Central memory CD4-positive, alpha-beta T cell (primary cell): Measurements from ENCODE around the gene SLC19A3.
"Not testable (repeated sequence)": the region's sequence is repeated elsewhere in the genome, so short reads cannot be mapped to it uniquely, and the experiment has no call there.

ENCODE experiments used
- DNase-seq: peaks from one replicate; pipeline ENCODE4 v3.0.0; 2022

The SLC19A3 gene

DNA sequence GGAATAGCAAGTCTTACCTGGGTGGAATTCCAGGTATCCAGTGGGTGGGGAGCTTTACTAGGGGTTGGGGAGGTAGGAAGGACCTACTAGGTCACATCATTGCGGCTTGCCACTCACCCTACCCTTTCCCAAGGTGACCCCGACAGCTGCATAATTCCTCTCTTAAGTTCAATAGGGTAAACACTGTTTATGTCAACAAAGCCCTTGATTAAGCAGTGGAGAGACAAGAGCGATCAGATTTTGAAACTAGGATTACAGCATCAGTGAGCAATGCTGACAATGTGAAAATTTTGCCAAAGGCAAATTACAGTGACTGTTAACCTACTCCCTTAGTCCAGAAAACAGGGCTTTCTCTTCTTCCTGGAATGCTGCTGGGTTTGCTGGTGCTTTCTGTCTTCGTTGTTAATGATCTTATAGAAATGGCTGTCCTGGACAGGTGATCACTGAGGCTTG is 14.5 kb downstream of the SLC19A3 start:
- DNase-seq: no peak

DNA sequence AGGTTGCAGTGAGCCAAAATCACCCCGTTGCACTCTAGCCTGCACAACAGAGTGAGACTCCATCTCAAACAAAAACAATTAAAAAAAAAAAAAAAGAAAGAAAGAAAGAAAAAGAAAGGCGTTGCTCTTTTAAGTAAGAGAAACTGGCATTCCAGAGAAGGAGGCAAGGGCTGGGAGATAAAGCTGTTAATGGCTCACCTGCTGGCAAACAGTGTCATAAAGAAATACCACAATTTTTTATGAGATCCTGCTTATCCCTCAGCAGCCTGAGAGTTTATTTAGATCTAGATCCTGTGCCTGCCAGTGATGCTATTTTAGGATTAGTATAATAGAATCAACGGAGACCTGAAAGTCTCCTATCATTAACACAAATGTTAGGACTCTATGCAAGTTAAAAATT is 16.3 kb downstream of the SLC19A3 start:
- no peak for DNase-seq

DNA sequence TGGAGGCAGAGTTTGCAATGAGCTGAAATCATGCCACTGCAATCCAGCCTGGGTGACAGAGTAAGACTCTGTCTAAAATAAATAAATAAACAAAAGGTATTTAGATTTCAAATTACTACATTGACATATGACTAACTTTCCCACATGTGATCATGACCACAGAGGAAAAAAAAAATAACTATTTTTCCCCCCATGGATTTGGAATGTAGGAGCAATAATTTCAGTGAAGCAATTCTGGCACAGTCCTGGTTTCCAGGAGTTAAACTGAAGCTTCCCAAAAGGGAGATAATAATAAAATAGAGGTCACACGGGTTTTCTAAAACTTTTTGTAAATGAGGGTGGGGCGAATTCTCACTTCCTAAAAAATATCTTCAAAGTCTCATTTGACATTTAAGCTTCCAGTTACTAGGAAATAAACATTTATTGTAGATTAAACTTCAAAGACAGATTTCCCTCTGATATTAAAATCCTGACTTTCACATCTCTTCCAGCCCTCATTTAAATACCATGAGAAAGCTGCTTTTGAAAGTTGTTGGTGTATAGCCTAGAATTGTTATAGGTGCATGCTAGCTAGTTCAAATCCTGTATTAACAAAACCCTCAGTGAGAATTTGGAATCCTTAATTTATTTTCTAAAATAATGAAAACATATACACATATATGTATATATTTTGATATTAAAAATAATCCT is 20.7 kb downstream of the SLC19A3 start:
- DNase-seq: no peak

DNA sequence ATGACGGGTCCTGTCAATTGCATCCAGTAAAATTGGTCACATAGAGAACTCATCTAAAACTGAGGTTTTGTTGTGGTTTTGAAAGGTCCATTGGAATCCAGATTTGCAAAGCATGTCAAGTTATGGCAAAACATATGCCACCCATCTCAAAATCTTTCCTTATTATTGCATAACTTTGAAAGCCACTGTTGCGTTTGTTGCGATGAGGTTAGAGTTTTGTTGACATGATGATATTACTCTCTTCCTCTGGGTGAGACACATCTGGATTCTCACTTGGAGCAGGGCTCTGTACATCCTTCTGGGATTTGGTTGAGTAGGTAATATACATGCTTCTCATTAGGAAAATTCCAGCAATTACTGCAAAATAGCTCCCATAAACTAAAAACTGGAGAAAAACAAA is 30.6 kb downstream of the SLC19A3 start:
- DNase-seq: no peak

DNA sequence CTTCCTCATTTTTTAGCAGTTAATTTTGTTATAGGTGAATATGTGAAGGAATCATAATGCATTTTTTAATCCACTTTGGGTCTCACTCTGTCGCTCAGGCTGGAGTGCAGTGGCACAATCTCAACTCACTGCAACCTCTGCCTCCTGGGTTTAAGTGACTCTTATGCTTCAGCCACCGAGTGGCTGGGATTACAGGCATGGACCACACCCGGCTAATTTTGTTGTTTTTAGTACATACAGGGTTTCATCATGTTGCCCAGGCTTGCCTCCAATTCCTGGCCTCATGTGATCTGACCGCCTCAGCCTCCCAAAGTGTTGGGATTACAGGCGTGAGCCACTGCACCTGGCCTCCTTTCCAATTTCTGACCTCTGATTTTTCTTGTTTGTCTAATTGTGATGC is 33.6 kb downstream of the SLC19A3 start:
- no peak for DNase-seq

DNA sequence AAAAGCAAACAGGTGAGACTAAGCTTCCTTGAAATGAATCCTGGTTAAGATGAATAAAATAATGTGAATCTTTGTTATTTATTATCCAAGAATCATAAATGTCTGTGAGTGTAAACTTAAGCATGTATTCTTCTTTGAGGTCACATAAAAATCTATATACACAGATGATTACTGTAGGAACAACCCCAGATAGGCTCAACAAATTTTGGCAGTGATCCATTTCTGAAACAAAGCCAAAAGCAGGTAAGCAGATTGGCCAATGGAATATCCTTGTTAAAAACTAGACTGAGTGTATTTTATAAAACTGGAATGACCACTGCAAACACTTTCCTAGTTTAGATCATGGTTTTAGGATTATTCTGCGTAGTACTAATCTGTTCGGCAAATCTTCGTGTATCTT is 39.9 kb downstream of the SLC19A3 start:
- no peak for DNase-seq

DNA sequence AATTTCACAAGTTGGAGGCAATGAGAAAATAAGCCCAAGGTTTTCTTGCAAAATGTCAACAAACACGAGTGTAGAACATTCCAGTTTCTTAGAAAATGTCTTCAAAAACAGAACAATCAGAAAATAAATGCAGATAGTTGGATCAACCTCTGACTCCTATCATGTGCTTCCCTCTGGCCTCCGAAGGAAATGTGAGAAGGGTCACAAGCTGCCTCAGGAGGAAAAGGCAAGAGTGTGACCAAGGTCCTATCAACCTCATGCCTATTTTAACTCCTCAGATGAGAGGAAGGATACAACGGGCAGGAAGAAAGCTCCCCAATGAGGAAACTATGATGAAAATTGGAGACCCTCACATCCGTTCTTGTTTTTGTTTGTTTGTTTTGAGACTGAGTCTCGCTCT is 43.3 kb downstream of the SLC19A3 start:
- DNase-seq: no peak

DNA sequence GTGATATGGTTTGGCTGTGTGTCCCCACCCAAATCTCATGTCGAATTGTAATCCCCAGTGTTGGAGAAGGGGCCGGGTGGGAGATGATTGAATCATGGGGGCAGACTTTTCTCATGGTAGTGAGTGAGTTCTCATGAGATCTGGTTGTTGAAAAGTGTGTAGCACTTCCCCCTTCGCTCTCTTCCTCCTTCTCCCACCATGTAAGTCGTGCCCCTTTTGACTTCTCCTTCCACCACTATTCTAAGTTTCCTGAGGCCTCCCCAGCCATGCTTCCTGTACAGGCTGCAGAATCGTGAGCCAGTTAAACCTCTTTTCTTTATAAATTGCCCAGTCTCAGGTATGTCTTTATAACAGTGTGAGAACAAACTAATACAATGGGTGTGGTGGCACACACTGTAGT is 44.2 kb downstream of the SLC19A3 start:
- DNase-seq: not testable (repeated sequence)

DNA sequence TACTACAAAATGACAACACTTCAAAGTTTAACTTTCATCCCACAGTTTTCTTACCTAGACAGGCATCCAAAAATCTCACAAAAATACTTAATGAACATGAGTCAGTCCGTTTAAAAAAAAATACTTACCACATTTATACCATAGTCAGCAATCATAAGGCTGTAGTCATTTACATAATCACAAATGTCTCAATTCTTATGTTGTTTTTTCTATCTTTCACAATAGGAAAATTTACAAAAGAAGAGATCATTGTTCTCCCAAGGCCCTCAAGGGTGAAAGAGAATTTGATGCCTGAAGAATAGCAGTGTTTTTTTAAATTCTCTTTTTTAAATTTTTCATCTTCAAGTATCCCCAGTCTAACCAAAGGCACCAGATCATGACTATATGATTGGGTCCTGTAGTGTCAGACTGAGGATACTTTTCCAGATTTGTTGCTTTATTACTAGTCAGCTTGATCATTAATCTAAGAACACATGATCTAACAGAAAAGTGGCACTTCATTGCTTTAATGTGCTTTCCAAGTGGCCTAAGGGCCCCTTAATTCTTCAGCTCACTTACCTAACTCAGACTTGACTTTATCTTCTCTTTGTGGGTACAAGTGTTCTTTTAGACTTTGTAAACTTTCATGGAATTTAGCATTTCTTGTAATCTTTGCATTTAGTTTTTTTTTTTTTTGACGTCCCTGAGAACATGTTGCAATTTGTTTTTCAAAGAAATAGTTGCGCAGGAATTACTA is 46.5 kb downstream of the SLC19A3 start:
- DNase-seq: no peak

DNA sequence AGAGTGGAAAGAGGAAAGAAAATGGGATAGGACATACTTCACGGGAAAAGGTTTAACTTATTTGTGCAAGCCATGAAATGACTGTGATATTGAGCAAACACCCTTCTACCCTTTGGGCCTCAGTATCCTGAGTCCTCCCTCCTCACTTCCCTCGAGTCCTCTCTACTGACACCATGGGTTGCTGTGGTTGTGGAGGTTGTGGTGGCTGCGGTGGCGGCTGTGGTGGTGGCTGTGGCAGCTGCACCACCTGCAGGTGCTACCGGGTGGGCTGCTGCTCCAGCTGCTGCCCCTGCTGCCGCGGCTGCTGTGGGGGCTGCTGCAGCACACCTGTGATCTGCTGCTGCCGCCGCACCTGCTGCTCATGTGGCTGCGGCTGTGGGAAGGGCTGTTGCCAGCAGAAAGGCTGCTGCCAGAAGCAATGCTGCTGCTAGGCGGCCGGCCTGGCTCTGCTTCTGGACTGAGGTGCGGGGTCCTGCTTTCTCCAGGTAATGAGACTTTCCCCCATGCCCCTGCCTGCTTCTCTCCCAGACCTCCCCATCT is 51.1 kb downstream of the SLC19A3 start, which contains the start of gene SCYGR5:
TSS of gene SCYGR5 (plus strand) at position 174 of the 540 bp plus-strand sequence. CDS start at position 174, 0 bp downstream.
- DNase-seq: not testable (repeated sequence)

DNA sequence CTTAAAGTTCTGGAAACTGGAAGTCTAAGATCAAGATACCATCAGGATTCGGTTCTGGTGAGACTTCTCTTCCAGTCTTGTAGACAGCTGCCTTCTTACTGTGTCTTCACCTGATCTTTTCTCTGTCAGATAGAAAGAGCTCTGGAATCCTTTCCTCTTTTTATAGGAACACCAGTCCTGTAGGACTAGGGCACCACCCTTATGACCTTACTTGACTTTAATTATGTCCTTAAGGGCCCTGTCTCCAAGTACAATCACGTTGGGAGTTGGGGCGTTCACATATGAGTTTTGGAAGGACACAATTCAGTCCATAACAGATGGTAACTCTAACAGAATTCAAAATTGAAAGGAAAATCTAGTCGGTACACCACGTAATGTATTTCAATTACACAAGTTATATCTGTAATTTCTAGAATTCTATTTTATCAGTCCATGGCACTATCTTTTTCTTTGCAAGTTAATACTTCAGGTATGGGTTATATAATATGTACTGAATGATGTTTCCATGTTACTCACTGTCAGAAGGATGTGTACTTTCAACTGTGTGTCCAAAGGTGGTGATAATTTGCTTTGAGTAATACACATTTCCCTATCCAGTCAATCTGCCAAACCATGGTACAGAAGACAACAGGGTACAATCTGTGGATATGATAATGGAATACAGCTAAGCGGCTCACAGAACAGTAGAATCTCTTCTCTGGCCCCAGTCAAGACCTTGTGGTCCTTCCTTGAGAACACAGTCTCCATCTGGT is 52.5 kb downstream of the SLC19A3 start:
- no peak for DNase-seq

DNA sequence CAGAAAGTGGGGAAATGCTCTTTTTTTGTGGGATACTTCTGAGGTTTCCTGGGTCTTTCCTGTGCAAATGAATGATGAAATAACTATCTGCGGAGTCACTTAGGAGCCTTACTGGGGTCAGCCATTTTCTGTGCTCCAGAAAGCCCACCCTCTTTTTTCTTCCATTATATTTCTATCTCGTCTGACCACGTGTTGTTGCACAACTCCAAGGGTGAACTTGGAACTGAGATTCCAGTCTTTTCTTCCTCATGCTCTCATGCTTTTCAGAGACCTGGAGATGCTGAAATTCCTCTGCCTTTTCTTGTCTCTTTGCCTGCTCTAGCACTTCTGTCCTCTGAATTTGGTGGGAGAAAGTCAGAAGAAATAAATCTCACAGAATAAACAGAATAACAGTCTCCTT is 56.0 kb downstream of the SLC19A3 start:
- DNase-seq: no peak

DNA sequence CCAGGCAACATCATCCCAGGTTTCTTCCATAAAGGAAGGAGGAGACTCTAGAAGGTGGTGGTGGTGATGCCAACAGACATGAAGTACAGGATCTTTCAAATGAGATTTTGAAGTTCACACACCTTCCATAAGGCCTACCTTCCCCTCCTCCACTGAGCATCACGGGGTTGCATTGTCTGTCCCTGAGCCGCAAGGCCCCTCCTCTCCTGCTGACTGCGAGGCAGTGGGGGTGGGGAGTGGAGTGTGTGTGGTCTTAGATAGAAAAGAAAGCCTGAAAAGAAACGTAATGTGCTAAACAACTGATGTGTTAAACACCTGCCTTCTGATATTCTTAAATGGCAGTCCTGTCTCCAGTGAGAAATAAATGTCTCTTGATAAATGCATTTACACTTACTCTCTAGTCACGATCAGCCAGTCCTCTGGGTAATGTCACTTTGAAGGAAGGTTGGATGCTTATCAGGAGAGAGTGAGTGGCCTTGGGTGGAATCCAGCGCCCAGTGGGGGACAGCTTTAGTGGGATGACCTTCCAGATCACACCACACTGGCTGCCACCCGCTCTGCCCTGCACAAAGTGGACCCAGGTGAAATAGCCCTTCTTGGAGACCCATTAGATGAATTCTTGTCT is 56.7 kb downstream of the SLC19A3 start:
- no peak for DNase-seq

DNA sequence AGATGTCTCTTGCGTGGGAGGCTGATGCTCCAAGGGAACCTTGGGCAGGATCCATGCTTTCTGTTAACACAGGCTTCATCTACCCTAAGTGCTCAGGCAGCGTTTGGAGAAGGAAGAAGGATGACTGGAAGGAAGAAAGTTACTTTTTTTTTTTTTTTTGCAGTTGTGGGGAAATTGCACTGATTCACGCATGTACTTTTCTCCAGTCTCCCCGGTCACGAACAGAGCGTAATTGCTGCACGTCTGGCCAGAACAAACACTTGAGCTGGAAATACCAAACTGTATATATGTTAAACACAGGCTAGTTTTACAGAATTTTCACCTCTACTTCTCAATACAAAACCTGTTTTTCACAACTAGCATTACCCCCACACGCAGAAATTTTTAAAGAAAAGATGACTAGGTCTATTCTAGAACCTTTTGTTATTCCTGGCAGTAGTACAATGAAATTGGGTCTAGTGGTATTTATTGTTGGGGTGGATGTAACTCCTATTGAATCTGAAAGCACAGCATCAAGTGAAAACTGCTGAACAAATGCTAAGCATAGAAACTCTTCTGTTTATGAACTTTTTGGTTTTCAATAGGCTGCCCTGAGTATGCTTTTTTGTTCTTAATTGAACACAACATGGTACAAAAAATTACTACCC is 60.5 kb downstream of the SLC19A3 start:
- no peak for DNase-seq

DNA sequence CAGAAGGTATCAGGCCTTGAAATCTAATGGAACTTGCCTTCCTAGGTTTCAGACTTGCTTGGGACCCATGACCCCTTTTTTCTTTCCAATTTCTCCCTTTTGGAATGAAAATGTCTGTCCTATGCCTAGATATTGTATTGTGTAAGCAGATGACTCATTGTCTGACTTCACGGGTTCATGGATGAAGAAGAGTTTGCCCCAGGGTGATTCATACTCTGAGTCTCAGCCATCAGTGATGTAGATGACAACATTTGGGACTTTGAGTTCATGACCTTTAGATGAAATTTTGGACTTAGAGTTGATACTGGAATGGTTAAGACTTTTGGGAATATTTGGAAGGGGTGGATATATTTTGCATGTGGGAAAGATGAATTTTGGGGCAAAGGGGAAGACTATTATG is 62.4 kb downstream of the SLC19A3 start:
- DNase-seq: no peak

DNA sequence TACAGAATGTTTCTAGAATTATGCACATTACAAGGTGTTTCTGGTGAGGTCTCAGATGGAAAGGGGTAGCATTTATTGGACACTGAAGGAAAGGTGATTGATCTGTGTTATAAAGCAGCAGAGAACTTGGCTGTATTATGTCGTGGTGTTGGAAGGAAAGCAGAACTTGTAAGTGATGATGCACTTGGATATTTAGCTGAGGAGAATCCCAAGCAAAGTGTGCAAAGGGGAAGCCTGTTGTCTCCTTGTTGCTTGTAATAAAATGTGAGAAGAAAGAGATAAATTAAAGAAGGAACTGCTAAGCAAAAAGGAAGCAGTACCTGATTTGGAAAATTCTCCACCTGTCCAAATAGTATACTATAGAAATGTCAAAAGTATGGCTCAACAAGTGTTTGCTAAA is 63.4 kb downstream of the SLC19A3 start:
- DNase-seq: no peak

DNA sequence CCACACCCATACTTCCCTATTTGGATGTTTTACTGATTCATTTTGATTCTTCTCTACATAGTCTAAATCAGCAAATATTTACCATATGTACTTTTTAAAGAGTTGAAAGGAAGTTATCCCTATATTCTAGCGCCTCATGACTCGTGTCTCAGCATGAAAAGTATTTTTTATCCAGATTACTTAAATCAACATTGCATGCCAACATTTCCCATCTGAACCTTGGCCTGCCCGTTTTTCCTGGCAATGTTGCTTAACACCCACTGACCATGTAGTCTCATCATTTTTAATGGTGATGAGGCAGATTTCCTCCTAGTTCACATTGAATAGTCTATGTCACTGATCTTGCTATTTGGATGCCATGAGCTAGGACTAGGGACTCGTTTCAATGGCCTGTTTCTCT is 64.4 kb downstream of the SLC19A3 start:
- no peak for DNase-seq

DNA sequence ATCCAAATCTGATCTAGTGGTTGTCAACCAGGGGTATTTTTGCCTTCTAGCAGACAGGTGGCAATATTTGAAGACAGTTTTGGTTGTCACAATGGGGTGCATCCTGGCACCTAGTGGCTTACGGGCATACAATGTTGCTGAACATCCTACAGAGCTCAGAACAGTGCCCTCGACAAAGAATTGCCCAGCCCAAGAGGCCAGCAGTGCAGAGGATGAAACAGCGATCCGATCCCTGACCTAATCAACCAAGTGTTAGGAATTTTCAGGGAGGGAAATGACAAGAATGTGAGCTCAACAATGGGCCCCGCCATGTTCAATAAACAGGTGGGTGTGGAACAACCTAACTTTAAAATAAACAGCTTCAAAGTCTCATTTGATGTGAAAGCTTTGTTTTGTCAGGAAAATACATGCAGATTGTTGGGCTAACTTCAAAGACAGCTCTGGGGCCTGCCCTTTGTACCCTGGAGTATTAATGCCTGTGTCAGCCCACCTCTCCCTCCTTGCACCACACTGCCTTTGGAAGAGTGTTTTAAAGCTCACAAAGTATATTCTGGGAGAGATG is 73.8 kb downstream of the SLC19A3 start:
- no peak for DNase-seq

DNA sequence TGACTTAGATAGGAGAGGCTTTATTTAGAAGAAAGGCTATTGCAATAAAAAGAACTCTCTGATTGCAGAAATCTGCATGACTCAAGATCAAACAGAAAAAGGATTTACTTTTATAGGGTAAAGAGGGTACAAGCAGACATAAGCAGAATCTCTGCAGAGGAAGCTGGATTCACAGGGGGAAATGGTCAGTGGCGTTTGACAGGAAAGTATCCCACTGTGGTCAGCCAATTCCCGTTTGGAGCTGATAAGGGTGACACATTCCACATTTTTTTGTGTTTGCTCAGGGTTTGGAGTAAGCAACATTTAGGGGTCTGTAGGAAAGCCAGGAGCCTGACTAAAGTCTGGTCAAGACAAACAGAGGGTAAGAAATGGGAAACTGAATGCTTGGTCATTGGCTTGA is 75.2 kb downstream of the SLC19A3 start:
- no peak for DNase-seq

DNA sequence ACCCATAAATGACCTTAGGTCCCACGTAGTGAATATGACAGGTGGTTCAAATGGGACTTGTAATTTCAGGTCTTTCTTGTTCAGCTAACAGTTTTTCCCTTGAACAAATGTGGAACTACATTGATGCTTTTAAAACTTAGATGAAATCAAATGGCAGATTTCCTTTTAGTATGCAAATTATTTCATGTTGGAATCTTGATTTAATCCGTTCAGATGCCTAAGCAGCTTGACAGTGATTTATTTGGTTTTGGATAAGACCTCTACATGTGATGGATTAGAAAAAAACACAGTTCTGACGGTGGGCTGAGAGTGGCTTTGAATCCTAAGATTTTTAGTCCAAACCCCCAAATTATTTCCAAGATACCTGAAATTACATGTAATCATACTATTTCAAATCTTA is 83.6 kb downstream of the SLC19A3 start:
- no peak for DNase-seq
